SU-DHL-6 (cell line): ENCODE measurements around the gene SLF1.

ENCODE experiments used
- H2AFZ ChIP-seq: fragments of 200-600 bp; sonication (generic); 2 replicates; pipeline ENCODE4 v1.6.1; 2014; ENCODE audit warnings: low read depth, mild to moderate bottlenecking, moderate library complexity, mixed read lengths, antibody characterized with exemption, low read length; ENCODE audit not compliant: severe bottlenecking
- H3F3A ChIP-seq: fragments of 200-600 bp; shearing (Covaris generic); 2 replicates; pipeline ENCODE4 v1.6.0; 2016; ENCODE audit warnings: antibody characterized with exemption, mild to moderate bottlenecking; ENCODE audit not compliant: insufficient read depth
- H3K27ac ChIP-seq: fragments of 200-600 bp; sonication (generic); 2 replicates; pipeline ENCODE4 v1.5.1; 2016; ENCODE audit warnings: low read depth, mild to moderate bottlenecking, low read length, moderate library complexity, mixed read lengths
- H3K27me3 ChIP-seq: fragments of 200-600 bp; sonication (generic), shearing (Covaris generic); 2 replicates; pipeline ENCODE4 v1.6.0; 2014; ENCODE audit warnings: mild to moderate bottlenecking, low read length
- H3K36me3 ChIP-seq: fragments of 200-600 bp; sonication (generic); 2 replicates; pipeline ENCODE4 v1.6.1; 2014; ENCODE audit warnings: mild to moderate bottlenecking, low read length, mixed read lengths
- H3K4me2 ChIP-seq: fragments of 300-600, 200-600 bp; shearing (Covaris generic), sonication (generic); 2 replicates; pipeline ENCODE4 v1.6.0; 2014; ENCODE audit warnings: low read length, low read depth, mild to moderate bottlenecking; ENCODE audit not compliant: poor library complexity, severe bottlenecking
- H3K4me3 ChIP-seq: fragments of 200-600 bp; sonication (generic); 2 replicates; pipeline ENCODE4 v1.5.1; 2014; ENCODE audit warnings: antibody characterized with exemption, low read length, mild to moderate bottlenecking, mixed read lengths; ENCODE audit not compliant: insufficient read depth, poor library complexity, severe bottlenecking
- H3K79me2 ChIP-seq: fragments of 200-600 bp; sonication (generic); 2 replicates; pipeline ENCODE4 v1.6.1; 2014; ENCODE audit warnings: mild to moderate bottlenecking, low read length, moderate library complexity; ENCODE audit not compliant: insufficient read depth
- H3K9ac ChIP-seq: fragments of 200-600 bp; sonication (generic); 2 replicates; pipeline ENCODE4 v1.7.0; 2014; ENCODE audit warnings: mild to moderate bottlenecking, low read length
- H3K9me2 ChIP-seq: fragments of 200-600 bp; sonication (generic); replicated peaks from 2 replicates; pipeline ENCODE4 v1.6.1; 2014; ENCODE audit warnings: low read length; ENCODE audit not compliant: insufficient read depth
- H3K9me3 ChIP-seq: fragments of 200-600 bp; sonication (generic); 2 replicates; pipeline ENCODE4 v1.6.1; 2014; ENCODE audit warnings: low read length, mixed read lengths; ENCODE audit not compliant: insufficient read depth
- H4K20me1 ChIP-seq: fragments of 200-600 bp; sonication (generic); 2 replicates; pipeline ENCODE4 v1.6.1; 2014; ENCODE audit warnings: low read depth, mild to moderate bottlenecking, antibody characterized with exemption, low read length, moderate library complexity, mixed read lengths
- EZH2phosphoT487 ChIP-seq: fragments of 200-600 bp; sonication (generic), shearing (Covaris generic); conservative IDR thresholded peaks from 2 replicates; pipeline ENCODE4 v1.6.1; 2018; ENCODE audit warnings: mild to moderate bottlenecking, antibody characterized with exemption, low read length, moderate library complexity, mixed read lengths
- TF ChIP-seq, protein P1 (sequence below): fragments of 200-600 bp; sonication (generic); IDR thresholded peaks from one replicate; pipeline ENCODE4 v1.5.1; 2017; ENCODE audit warnings: antibody characterized with exemption, mild to moderate bottlenecking, low read length, moderate library complexity; ENCODE audit not compliant: insufficient read depth, poor library complexity, severe bottlenecking

The SLF1 gene

DNA sequence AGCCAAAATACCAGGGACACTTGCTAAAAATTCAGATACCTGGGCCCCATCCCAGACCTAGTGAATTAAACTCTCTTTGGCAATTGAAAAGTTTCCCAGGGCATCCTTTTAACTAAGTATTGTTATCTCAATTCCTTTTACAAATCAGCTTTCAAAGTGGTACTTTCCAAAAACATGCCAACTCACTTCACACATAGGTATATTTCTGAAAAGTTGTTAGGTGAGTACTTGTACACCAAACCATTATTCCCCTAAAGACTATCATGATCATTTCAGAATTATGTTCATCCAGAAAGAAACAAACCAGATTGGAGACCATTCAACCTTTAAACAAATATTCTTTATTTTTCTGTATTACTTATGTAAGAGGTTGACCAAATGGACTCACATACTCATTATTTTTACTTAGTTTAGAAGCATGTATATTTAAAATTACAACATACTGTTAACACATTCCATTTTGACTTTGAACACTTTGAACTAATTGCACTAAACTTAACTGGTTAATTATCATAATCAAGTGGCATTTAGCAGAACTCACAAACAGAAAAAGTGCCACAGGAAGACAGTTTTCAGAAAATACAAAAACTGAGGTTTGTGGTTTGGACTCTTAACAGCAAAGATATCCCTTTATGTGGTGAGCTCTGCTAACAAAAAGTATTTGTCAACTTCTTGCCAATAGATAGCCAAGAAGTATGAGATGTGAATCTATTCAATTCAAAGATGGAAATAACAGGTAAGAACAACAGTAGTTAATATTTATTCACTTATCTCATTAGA, 40.8 kb upstream of the SLF1 start:
- H3K79me2 ChIP-seq: no peaks in the 10 kb centered on the region
- no peaks in the 10 kb centered on the region for H4K20me1 ChIP-seq
- no peaks in the 10 kb centered on the region for H3K36me3 ChIP-seq
- H3K27ac ChIP-seq: no peak overlapping the region
- H3K4me2 ChIP-seq: no peak overlapping the region
- H3K4me3 ChIP-seq: no peak overlapping the region
- no peak for TF ChIP-seq EZH2phosphoT487
- TF ChIP-seq, protein P1, sequence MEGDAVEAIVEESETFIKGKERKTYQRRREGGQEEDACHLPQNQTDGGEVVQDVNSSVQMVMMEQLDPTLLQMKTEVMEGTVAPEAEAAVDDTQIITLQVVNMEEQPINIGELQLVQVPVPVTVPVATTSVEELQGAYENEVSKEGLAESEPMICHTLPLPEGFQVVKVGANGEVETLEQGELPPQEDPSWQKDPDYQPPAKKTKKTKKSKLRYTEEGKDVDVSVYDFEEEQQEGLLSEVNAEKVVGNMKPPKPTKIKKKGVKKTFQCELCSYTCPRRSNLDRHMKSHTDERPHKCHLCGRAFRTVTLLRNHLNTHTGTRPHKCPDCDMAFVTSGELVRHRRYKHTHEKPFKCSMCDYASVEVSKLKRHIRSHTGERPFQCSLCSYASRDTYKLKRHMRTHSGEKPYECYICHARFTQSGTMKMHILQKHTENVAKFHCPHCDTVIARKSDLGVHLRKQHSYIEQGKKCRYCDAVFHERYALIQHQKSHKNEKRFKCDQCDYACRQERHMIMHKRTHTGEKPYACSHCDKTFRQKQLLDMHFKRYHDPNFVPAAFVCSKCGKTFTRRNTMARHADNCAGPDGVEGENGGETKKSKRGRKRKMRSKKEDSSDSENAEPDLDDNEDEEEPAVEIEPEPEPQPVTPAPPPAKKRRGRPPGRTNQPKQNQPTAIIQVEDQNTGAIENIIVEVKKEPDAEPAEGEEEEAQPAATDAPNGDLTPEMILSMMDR: no peak
- H3K9me3 ChIP-seq: no peaks in the 10 kb centered on the region
- no peak overlapping the region for H3K9ac ChIP-seq
- no peaks in the 10 kb centered on the region for H3F3A ChIP-seq
- H3K27me3 ChIP-seq: no peaks in the 10 kb centered on the region
- H2AFZ ChIP-seq: no peak overlapping the region
- no peaks in the 10 kb centered on the region for H3K9me2 ChIP-seq

DNA sequence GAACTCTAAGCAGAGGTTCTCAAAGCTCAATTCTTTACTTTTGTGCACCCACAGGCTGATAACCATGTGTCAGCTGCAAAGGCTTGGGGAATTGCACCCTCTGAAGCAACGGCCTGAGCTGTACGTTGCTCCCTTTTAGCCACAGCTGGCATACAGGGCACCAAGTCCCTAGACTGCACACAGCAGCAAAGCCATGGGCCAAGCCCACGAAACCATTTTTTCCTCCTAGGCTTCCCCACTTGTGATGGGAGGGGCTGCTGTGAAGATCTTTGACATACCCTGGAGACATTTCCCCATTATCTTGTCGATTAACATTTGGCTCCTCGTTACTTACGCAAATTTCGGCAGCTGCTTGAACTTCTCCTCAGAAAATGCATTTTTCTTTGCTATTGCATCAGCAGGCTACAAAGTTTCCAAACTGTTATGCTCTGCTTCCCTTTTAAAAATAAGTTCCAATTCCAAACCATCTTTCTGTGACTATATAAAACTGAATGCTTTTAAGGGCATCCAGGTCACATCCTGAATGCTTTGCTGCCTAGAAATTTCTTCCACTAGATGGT, 23.1 kb upstream of the SLF1 start:
- Histone ChIP-seq H3K9ac (no peak overlapping the region), H3K79me2 (no peaks in the 10 kb centered on the region), H4K20me1 (no peaks in the 10 kb centered on the region), H3K27ac (no peak overlapping the region), H3K36me3 (no peaks in the 10 kb centered on the region), H3K4me3 (no peak overlapping the region), H3K9me3 (no peaks in the 10 kb centered on the region), H3F3A (no peaks in the 10 kb centered on the region), H2AFZ (no peak overlapping the region), H3K27me3 (no peaks in the 10 kb centered on the region), H3K4me2 (no peak overlapping the region), H3K9me2 (no peaks in the 10 kb centered on the region)
- TF ChIP-seq EZH2phosphoT487: no peak
- TF ChIP-seq, protein P1: no peak

- no peak overlapping the region for H3K4me2 ChIP-seq
These were observed 4.9 kb upstream of the SLF1 start for GRCh38 chr5:94613583-94613982.

More at GRCh38 chr5:94613583-94613982, 4.9 kb upstream of the SLF1 start:
- no peaks in the 10 kb centered on the region for H3K27me3 ChIP-seq
- no peak overlapping the region for H3K4me3 ChIP-seq
- TF ChIP-seq EZH2phosphoT487: no peak
- TF ChIP-seq, protein P1: peak; percentile 13
- H3K9ac ChIP-seq: no peak overlapping the region
- H3K36me3 ChIP-seq: no peaks in the 10 kb centered on the region
- H4K20me1 ChIP-seq: no peaks in the 10 kb centered on the region
- H3F3A ChIP-seq: peaks cover 3% of the 10 kb centered on the region; the same call in 1 of the 2 replicates
- H3K79me2 ChIP-seq: no peaks in the 10 kb centered on the region
- no peak overlapping the region for H2AFZ ChIP-seq
- H3K27ac ChIP-seq: no peak overlapping the region
- no peaks in the 10 kb centered on the region for H3K9me2 ChIP-seq
- H3K9me3 ChIP-seq: no peaks in the 10 kb centered on the region
